Right lobe of liver (tissue), 6 donors: ENCODE results near the gene EHMT2. TPM values are rescaled to one million over a fixed set of nuclear protein-coding genes. Genes with fewer than 3 reads are reported as not detected.
"Not testable (repeated sequence)": the region's sequence is repeated elsewhere in the genome, so short reads cannot be mapped to it uniquely, and the experiment has no call there.

ENCODE experiments used
- ATAC-seq, 4 donors: fragments of 200-7000 bp; cut with Tn5 transposase; one replicate each; pipeline ENCODE4 v1.9.1; 2020; ENCODE audit warnings: mild to moderate bottlenecking in 4 of 4, moderate library complexity in 4 of 4
- DNase-seq, 3 donors: peaks; one replicate each; pipeline ENCODE4 v3.0.0-alpha.2; 2020
- H3K27ac ChIP-seq, 3 donors: fragments of 200-600 bp; one replicate each; pipeline ENCODE4 v1.8.0; 2022
- H3K27me3 ChIP-seq, 2 donors: fragments of 200-600 bp; one replicate each; pipeline ENCODE4 v1.8.0; 2022
- H3K36me3 ChIP-seq, 4 donors: fragments of 200-600 bp; sonication (generic) in 1 of 4; one replicate each; pipeline versions ENCODE4 v1.5.1 to v1.8.0; 2017 to 2022; ENCODE audit warnings: control low read depth in 1 of 4
- H3K4me1 ChIP-seq, 4 donors: fragments of 200-600 bp; sonication (generic) in 1 of 4; one replicate each; pipeline versions ENCODE4 v1.5.1 to v1.8.0; 2017 to 2022; ENCODE audit warnings: control low read depth in 1 of 4
- H3K4me3 ChIP-seq, 3 donors: fragments of 200-600 bp; one replicate each; pipeline ENCODE4 v1.8.0; 2022
- H3K9me3 ChIP-seq, 4 donors: fragments of 200-600 bp; sonication (generic) in 1 of 4; one replicate each; pipeline versions ENCODE4 v1.5.1 to v1.8.0; 2017 to 2022; ENCODE audit warnings: control low read depth in 1 of 4
- POLR2A ChIP-seq: fragments of 450-650 bp; IDR thresholded peaks from one replicate; pipeline ENCODE4 v1.6.1; 2017; ENCODE audit warnings: antibody characterized with exemption, mild to moderate bottlenecking
- WGBS: methylation state at CpG from one replicate; pipeline ENCODE4 v1.1.6; 2018; ENCODE audit warnings: low coverage, low lambda C conversion rate; ENCODE audit not compliant: insufficient coverage; ENCODE audit errors: missing lambda C conversion rate; 5-methylcytosine and 5-hydroxymethylcytosine counted together
- intact Hi-C, 2 donors: fragments of 100-400 bp; cut with DNase I; formaldehyde crosslinking; loops; one replicate each; pipeline versions ENCODE4 v1.11.2 to v1.14.1; 2022
- total RNA-seq, 6 experiments: library from RNA; depleted of rRNA in 2 of 6; stranded (reverse); fragments of >200 nt in 2 of 6; fragmentation: NEBNext Ultra II Directional in 3 of 6; extraction: Animal tissue kit (Norgen Biotek cat#: 25700) in 3 of 6; gene quantifications; one replicate each; pipeline versions ENCODE4 v1.1.0 to v1.2.4, GENCODE V29; 2016 to 2023
- TF ChIP-seq, protein P1 (sequence below), 4 donors: fragments of 200-600 bp in 3 of 4; fragments of 450-650 bp in 1 of 4; IDR thresholded peaks; one replicate each; pipeline versions ENCODE4 v1.5.1 to v1.8.0; 2016 to 2022; ENCODE audit warnings: antibody characterized with exemption in 4 of 4, mild to moderate bottlenecking in 2 of 4
- donor health status: DM: no; HTN: yes; CAD: no.
- donor health status: DM: no; HTN: no; CAD: no.
- donor health status: DM: no; HTN: no; CAD: no.
- donor health status: DM: no; HTN: yes; CAD: no.
- donor health status: DM: no; HTN: yes; CAD: no.

The EHMT2 gene
- total RNA-seq, 6 experiments from 2014 or later: 10.7 to 20.1 (median 13.3) TPM

DNA sequence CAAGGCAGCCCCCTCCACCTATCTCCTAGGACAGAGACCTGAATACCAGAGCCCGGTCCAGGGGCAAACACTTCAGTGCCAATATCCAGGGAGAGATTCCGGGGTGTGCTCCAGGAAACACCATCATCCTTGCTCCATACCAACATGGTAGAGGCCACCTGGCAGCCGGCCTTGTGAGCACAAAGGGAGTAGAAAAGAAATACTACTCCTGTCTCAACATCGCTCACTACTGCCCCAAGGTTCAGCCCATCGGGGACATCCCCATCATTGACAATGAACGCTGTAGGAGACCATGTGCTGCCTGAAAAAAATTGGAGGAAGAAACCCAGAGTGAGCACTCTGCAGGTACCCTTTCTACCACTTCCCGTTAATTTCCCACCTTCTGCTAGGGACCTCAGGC is 36.3 kb downstream of the EHMT2 start:
- peaks cover 0 to 24% (median 3%) of the 10 kb centered on the region in 4 donors for H3K36me3 ChIP-seq
- intact Hi-C loops: no loop called here
- ATAC-seq (no peak), DNase-seq (no peak)
- no peaks in the 10 kb centered on the region for H3K27me3 ChIP-seq
- no peak overlapping the region for H3K4me3 ChIP-seq
- 88% methylated on average over 3 of the region's 7 CpGs for WGBS
- H3K4me1 ChIP-seq: peaks cover 0 to 18% (median 0%) of the 10 kb centered on the region in 4 donors
- no peaks in the 10 kb centered on the region for H3K9me3 ChIP-seq
- no peak for TF ChIP-seq POLR2A
- TF ChIP-seq, protein P1, sequence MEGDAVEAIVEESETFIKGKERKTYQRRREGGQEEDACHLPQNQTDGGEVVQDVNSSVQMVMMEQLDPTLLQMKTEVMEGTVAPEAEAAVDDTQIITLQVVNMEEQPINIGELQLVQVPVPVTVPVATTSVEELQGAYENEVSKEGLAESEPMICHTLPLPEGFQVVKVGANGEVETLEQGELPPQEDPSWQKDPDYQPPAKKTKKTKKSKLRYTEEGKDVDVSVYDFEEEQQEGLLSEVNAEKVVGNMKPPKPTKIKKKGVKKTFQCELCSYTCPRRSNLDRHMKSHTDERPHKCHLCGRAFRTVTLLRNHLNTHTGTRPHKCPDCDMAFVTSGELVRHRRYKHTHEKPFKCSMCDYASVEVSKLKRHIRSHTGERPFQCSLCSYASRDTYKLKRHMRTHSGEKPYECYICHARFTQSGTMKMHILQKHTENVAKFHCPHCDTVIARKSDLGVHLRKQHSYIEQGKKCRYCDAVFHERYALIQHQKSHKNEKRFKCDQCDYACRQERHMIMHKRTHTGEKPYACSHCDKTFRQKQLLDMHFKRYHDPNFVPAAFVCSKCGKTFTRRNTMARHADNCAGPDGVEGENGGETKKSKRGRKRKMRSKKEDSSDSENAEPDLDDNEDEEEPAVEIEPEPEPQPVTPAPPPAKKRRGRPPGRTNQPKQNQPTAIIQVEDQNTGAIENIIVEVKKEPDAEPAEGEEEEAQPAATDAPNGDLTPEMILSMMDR (IDR thresholded peaks at IDR 0.05): no peak
- H3K27ac ChIP-seq: no peak overlapping the region

DNA sequence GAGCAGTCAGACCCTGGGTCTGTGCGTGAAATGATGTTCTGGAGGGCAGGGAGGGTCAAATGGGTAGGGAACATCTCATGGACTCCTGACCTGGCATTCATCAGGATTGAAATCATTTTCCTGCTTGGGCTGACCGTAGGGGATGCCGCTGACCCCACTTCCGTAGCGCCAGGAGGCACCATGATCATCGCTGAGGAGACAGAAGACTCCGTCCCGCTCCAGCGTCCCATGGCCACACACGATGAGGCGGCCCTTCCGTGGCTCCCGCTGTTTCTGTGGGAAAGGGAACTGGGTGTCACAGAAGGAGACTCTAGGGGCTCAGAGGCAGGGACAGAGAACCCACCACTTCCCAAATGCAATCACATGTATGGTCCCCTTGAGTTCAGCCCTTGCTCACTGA is 37.1 kb downstream of the EHMT2 start:
- no peak overlapping the region for H3K4me3 ChIP-seq
- intact Hi-C loops: no loop called here
- no peaks in the 10 kb centered on the region for H3K9me3 ChIP-seq
- no peak for TF ChIP-seq POLR2A
- TF ChIP-seq, protein P1 (IDR thresholded peaks at IDR 0.05): no peak
- no peak for DNase-seq
- peaks cover 0 to 15% (median 0%) of the 10 kb centered on the region in 4 donors for H3K4me1 ChIP-seq
- H3K27me3 ChIP-seq: no peaks in the 10 kb centered on the region
- no peak overlapping the region for H3K27ac ChIP-seq
- H3K36me3 ChIP-seq: peaks cover 0 to 24% (median 3%) of the 10 kb centered on the region in 4 donors
- WGBS: 95% methylated on average over 4 of the region's 13 CpGs
- no peak for ATAC-seq

DNA sequence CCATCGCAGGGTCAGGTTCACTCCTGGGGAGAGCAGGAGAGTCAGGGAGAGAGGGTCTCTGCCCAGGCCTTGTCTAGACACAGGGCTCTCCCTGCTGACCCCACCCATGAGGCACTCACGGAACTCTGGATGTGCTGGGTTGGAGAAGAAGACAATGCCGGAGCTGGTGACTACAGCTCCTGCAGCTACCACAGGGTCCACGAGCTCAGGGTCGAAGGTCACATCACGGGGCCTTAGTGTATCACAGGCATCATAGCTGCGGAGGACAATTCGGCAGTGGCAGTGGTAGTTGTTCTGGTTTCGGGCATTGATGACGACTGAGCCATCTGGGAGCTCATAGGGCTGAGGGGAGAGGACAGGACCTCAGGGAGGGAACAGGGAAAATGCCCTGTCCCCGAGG is 37.6 kb downstream of the EHMT2 start:
- ATAC-seq: no peak
- DNase-seq: no peak
- Histone ChIP-seq H3K27me3 (no peaks in the 10 kb centered on the region), H3K27ac (no peak overlapping the region), H3K4me3 (no peak overlapping the region), H3K9me3 (no peaks in the 10 kb centered on the region), H3K4me1 (peaks cover 0 to 13% (median 0%) of the 10 kb centered on the region in 4 donors), H3K36me3 (peaks cover 0 to 24% (median 3%) of the 10 kb centered on the region in 4 donors)
- intact Hi-C loops: no loop called here
- 89% methylated on average over 5 of the region's 11 CpGs for whole genome bisulfite sequencing
- TF ChIP-seq, protein P1 (IDR thresholded peaks at IDR 0.05): no peak

DNA sequence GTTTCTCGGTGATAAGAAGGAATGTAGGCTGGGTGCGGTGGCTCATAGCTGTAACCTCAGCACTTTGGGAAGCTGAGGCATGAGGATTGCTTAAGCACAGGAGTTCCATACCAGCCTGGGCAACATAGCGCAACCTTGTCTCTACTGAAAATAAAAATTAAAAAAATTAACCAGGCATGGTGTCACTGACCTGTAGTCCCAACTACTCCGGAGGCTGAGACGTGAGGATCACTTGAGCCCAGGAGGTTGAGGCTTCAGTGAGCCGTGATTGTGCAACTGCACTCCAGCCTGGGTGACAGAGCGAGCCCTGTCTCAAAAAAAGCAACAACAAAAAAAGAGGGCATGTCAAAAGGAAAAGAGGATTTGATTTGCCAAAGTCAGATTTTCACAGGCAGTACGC is 38.8 kb downstream of the EHMT2 start:
- Histone ChIP-seq H3K4me1 (peaks cover 0 to 6% (median 0%) of the 10 kb centered on the region in 4 donors), H3K27ac (no peak overlapping the region), H3K36me3 (peaks cover 0 to 24% (median 3%) of the 10 kb centered on the region in 4 donors), H3K9me3 (no peaks in the 10 kb centered on the region), H3K4me3 (no peak overlapping the region), H3K27me3 (no peaks in the 10 kb centered on the region)
- no peak for TF ChIP-seq POLR2A
- TF ChIP-seq, protein P1 (IDR thresholded peaks at IDR 0.05): no peak
- no peak for ATAC-seq
- WGBS: 89% methylated on average over 6 of the region's 8 CpGs
- intact Hi-C loops: no loop called here
- DNase-seq: no peak

DNA sequence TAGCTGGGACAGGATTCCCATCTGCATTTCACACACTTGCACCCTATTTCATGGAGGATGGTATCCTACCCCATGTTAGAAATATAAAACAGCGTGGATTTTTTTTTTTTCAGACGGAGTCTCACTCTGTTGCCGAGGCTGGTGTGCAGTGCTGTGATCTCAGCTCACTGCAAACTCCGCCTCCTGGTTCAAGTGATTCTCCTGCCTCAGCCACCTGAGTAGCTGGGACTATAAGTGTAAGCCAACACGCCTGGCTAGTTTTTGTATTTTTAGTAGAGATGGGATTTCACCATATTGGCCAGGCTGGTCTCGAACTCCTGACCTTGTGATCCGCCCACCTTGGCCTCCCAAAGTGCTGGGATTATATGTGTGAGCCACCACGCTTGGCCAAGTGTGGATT is 39.7 kb downstream of the EHMT2 start:
- ATAC-seq, intact Hi-C loops: not testable (repeated sequence)
- WGBS: no CpG with 5 or more reads among the region's 8 CpGs

DNA sequence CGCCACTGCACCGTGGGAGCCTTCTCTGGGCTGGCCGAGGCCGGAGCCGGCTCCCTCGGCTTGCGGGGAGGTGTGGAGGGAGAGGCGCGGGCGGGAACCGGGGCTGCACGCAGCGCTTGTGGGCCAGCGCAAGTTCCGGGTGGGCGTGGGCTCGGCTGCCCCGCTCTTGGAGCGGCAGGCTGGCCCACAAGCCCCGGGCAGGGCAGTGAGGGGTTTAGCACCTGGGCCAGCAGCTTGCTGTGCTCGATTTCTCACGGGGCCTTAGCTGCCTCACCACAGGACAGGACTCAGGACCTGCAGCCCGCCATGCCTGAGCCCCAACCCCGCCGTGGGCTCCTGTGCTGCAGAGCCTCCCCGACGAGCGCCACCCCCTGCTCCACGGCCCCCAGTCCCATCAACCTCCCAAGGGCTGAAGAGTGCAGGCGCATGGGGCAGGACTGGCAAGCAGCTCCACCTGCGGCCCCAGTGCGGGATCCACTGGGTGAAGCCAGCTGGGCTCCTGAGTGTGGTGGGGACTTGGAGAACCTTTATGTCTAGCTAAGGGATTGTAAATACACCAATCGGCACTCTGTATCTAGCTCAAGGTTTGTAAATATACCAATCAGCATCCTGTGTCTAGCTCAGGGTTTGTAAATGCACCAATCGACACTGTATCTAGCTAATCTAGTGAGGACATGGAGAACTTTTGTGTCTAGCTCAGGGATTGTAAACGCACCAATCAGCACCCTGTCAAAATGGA is 45.3 kb downstream of the EHMT2 start:
- DNase-seq, H3K27ac ChIP-seq, H3K36me3 ChIP-seq, H3K27me3 ChIP-seq, H3K9me3 ChIP-seq, ATAC-seq, H3K4me3 ChIP-seq, intact Hi-C loops: not testable (repeated sequence)
- H3K4me1 ChIP-seq: peaks cover 0 to 10% (median 0%) of the 10 kb centered on the region in 4 donors
- no CpG with 5 or more reads among the region's 35 CpGs for WGBS

More for the DNA sequence above, 39.7 kb downstream of the EHMT2 start:
- not testable (repeated sequence) for H3K27me3 ChIP-seq, H3K4me1 ChIP-seq, H3K27ac ChIP-seq, DNase-seq, H3K4me3 ChIP-seq, H3K9me3 ChIP-seq
- H3K36me3 ChIP-seq: peaks cover 0 to 24% (median 3%) of the 10 kb centered on the region in 4 donors
